Smooth muscle cell (in vitro differentiated cells): Measurements from ENCODE around the gene SPECC1. TPM values are rescaled to one million over a fixed set of nuclear protein-coding genes. Genes with fewer than 3 reads are reported as not detected.

Experiments used
- DNase-seq: peaks from one replicate; lab custom pipeline; 2025; ENCODE audit not compliant: unreplicated experiment; lab: John Stamatoyannopoulos, UW
- H2AFZ ChIP-seq: fragments of 200-600 bp; sonication (generic); 2 replicates; pipeline ENCODE4 v1.6.0; 2016; ENCODE audit warnings: antibody characterized with exemption, low read depth, mild to moderate bottlenecking
- H3F3A ChIP-seq: fragments of 200-600 bp; sonication (generic); 2 replicates; pipeline ENCODE4 v1.6.0; 2017; ENCODE audit warnings: antibody characterized with exemption, low read depth
- H3K27ac ChIP-seq: fragments of 200-600 bp; sonication (generic); 2 replicates; pipeline ENCODE4 v1.5.1; 2016; ENCODE audit warnings: low read depth, mild to moderate bottlenecking
- H3K27me3 ChIP-seq: fragments of 200-600 bp; sonication (generic); 2 replicates; pipeline ENCODE4 v1.6.1; 2016; ENCODE audit warnings: low read depth, mild to moderate bottlenecking
- H3K36me3 ChIP-seq: fragments of 200-600 bp; sonication (generic); 2 replicates; pipeline ENCODE4 v1.5.1; 2016; ENCODE audit warnings: low read depth
- H3K4me1 ChIP-seq: fragments of 200-600 bp; sonication (generic); 2 replicates; pipeline ENCODE4 v1.5.1; 2016; ENCODE audit warnings: low read depth
- H3K4me2 ChIP-seq: fragments of 200-600 bp; sonication (generic); 2 replicates; pipeline ENCODE4 v1.6.0; 2016; ENCODE audit warnings: mild to moderate bottlenecking
- H3K4me3 ChIP-seq: fragments of 200-600 bp; sonication (generic); 2 replicates; pipeline ENCODE4 v1.5.1; 2016; ENCODE audit warnings: mild to moderate bottlenecking
- H3K79me2 ChIP-seq: fragments of 200-600 bp; sonication (generic); 2 replicates; pipeline ENCODE4 v1.6.0; 2016; ENCODE audit warnings: low read depth, mild to moderate bottlenecking
- H3K9ac ChIP-seq: fragments of 200-600 bp; sonication (generic); 2 replicates; pipeline ENCODE4 v1.6.0; 2016; ENCODE audit warnings: low read depth
- H3K9me3 ChIP-seq: fragments of 200-600 bp; sonication (generic); replicated peaks from 2 replicates; pipeline ENCODE4 v1.5.1; 2016; ENCODE audit warnings: low read depth
- H4K20me1 ChIP-seq: fragments of 200-600 bp; sonication (generic); 2 replicates; pipeline ENCODE4 v1.6.0; 2016; ENCODE audit warnings: low read depth
- WGBS: methylation state at CpG from one replicate; pipeline ENCODE4 v1.1.7; 2016; ENCODE audit warnings: low lambda C conversion rate; 5-methylcytosine and 5-hydroxymethylcytosine counted together
- polyA plus RNA-seq: library from polyadenylated mRNA; unstranded; fragments of >200 nt; fragmentation: Nextera tagmentation; extraction: Ambion mirVana; gene quantifications from 2 replicates; pipeline ENCODE4 v1.2.1, GENCODE V29; 2016
- total RNA-seq: library from RNA; depleted of rRNA; stranded (reverse); fragments of >200 nt; gene quantifications from 2 replicates; pipeline ENCODE4 v1.2.3, GENCODE V29; 2014
- TF ChIP-seq, protein P1 (sequence below): fragments of 200-600 bp; sonication (generic); IDR thresholded peaks from 2 replicates; pipeline ENCODE4 v1.5.1; 2017; ENCODE audit warnings: borderline replicate concordance, mild to moderate bottlenecking, antibody characterized with exemption; ENCODE audit not compliant: insufficient read depth, poor library complexity, severe bottlenecking

The SPECC1 gene
- total and polyA plus RNA-seq, 2 experiments from 2014 or later = 20.0 to 72.0 TPM

DNA sequence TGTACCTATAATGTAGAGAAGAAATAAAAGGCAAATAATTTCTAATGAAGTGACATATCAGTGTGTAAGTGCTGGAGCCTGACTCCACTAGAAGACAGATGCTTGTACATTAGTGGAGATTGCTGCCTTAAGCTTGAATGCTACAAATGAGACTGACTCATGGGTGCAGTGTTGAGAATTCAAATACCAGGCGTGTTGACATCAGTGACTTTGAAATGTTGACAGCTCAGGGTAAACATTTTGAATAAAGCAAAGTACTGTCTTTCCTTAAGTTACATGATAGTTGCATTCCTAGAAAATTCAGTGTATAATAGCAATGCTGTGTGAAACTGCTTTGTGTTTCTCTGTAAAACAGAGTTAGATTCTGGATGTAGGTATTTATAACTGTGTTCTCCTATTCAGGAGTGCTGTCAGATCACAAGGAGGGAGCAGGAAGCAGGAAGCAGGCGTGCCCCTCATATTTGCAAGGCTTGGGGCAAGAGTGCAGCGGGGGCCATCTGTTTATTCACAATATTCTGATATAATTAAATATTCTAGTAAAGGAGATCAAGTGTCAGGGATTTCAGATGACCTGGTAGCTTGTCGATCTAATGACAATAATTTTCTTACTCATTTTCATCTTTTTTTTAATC, 119.0 kb downstream of the SPECC1 start:
- Histone ChIP-seq H3F3A (peaks cover 8% of the 10 kb centered on the region), H3K9me3 (no peaks in the 10 kb centered on the region), H4K20me1 (no peaks in the 10 kb centered on the region), H3K36me3 (no peaks in the 10 kb centered on the region), H3K27me3 (no peaks in the 10 kb centered on the region), H3K4me2 (peak overlapping the region; percentile 65), H2AFZ (no peak overlapping the region), H3K9ac (no peak overlapping the region), H3K4me1 (peaks cover 6% of the 10 kb centered on the region), H3K27ac (peak overlapping the region; percentile 13), H3K4me3 (no peak overlapping the region), H3K79me2 (no peaks in the 10 kb centered on the region)
- no peak for DNase-seq
- TF ChIP-seq, protein P1, sequence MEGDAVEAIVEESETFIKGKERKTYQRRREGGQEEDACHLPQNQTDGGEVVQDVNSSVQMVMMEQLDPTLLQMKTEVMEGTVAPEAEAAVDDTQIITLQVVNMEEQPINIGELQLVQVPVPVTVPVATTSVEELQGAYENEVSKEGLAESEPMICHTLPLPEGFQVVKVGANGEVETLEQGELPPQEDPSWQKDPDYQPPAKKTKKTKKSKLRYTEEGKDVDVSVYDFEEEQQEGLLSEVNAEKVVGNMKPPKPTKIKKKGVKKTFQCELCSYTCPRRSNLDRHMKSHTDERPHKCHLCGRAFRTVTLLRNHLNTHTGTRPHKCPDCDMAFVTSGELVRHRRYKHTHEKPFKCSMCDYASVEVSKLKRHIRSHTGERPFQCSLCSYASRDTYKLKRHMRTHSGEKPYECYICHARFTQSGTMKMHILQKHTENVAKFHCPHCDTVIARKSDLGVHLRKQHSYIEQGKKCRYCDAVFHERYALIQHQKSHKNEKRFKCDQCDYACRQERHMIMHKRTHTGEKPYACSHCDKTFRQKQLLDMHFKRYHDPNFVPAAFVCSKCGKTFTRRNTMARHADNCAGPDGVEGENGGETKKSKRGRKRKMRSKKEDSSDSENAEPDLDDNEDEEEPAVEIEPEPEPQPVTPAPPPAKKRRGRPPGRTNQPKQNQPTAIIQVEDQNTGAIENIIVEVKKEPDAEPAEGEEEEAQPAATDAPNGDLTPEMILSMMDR = no peak
- WGBS = 58% methylated on average over 4 of the region's 4 CpGs

GRCh38 chr17:20133517-20133916, 124.4 kb downstream of the SPECC1 start:
- Histone ChIP-seq H3K4me2 (no peak overlapping the region), H4K20me1 (no peaks in the 10 kb centered on the region), H3K27ac (no peak overlapping the region), H3K4me1 (no peaks in the 10 kb centered on the region), H3K79me2 (no peaks in the 10 kb centered on the region), H3K9ac (no peak overlapping the region), H3K9me3 (no peaks in the 10 kb centered on the region), H2AFZ (no peak overlapping the region), H3K4me3 (no peak overlapping the region), H3K36me3 (no peaks in the 10 kb centered on the region), H3F3A (no peaks in the 10 kb centered on the region), H3K27me3 (no peaks in the 10 kb centered on the region)
- WGBS = 64% methylated on average over 5 of the region's 5 CpGs
- no peak for DNase-seq
- TF ChIP-seq, protein P1 = no peak

DNA sequence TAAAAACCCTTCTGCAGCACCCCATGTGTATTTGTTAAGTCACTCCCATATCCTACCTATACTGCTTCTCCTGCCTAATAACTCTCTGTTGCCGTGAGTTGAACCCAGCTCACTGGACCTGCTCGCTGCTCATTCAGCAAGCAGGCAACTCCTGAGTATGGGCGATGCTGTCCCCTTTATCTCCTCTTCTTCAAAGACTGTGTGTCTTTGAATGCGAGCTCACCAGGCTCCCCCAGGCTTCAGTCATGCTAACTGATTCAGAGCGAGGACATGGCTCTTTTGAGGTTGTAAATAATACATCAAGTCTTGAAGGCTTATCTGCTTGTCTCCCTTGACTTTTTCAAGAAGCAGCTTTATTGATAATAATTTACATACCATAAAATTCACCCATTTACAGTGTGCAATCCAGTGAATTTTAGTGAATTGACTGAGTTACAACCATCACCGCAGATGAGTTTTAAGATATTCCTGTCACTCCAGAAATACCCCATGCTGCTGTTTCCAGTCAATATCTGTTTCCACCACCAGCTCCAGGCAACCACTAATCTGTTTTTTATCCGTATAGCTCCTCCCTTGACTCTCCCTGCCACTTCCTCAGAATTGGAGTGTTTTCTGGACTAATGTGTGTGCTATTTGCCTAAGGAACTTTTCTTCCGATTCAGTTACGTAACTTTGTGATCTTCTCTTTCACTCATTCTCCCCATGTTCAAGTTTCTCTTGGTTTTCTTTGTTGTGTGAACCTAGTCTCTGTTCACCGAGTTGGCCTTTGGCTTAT, 132.2 kb downstream of the SPECC1 start:
- 24% methylated on average over 10 of the region's 10 CpGs for WGBS
- Histone ChIP-seq H3K4me3 (no peak overlapping the region), H3K4me2 (peak overlapping the region; percentile 65), H2AFZ (no peak overlapping the region), H3K79me2 (no peaks in the 10 kb centered on the region), H3K9ac (no peak overlapping the region), H3K36me3 (no peaks in the 10 kb centered on the region), H3K27ac (peak overlapping the region; percentile 71), H3K4me1 (peaks cover 8% of the 10 kb centered on the region), H3K9me3 (no peaks in the 10 kb centered on the region), H4K20me1 (no peaks in the 10 kb centered on the region), H3K27me3 (no peaks in the 10 kb centered on the region), H3F3A (peaks cover 14% of the 10 kb centered on the region)
- DNase-seq = no peak
- TF ChIP-seq, protein P1 = no peak
